Ovary (tissue), 9 donors: ENCODE measurements around the gene SH3BGRL3. TPM values are rescaled to one million over a fixed set of nuclear protein-coding genes. Genes with fewer than 3 reads are reported as not detected.

Experiments used
- DNase-seq, 5 donors: peaks; one replicate each; pipeline ENCODE4 v3.0.0-alpha.2; 2019 to 2020
- H3K27ac ChIP-seq, 2 donors: fragments of 200-600 bp; one replicate each; pipeline versions ENCODE4 v1.5.1 to v1.8.0; 2019 to 2022
- H3K27me3 ChIP-seq: fragments of 200-600 bp; one replicate; pipeline ENCODE4 v1.8.0; 2022
- H3K36me3 ChIP-seq: fragments of 200-600 bp; sonication (generic); one replicate; pipeline ENCODE4 v1.5.1; 2019
- H3K4me1 ChIP-seq: one replicate; pipeline ENCODE4 v1.8.1; 2013; ENCODE audit warnings: mild to moderate bottlenecking, moderate library complexity; ENCODE audit not compliant: insufficient read depth
- H3K4me3 ChIP-seq: fragments of 200-600 bp; sonication (generic); one replicate; pipeline ENCODE4 v1.5.1; 2017
- H3K9me3 ChIP-seq, 2 donors: fragments of 200-600 bp in 1 of 2; sonication (generic) in 1 of 2; one replicate each; pipeline versions ENCODE4 v1.5.1 to v1.8.1; 2013 to 2019; ENCODE audit warnings: mild to moderate bottlenecking in 1 of 2, moderate library complexity in 1 of 2
- CTCF ChIP-seq, 3 donors: fragments of 450-650 bp in 2 of 3; fragments of 200-600 bp in 1 of 3; IDR thresholded peaks; one replicate each; pipeline versions ENCODE4 v1.5.1 to v1.8.0; 2016 to 2022; ENCODE audit warnings: antibody characterized with exemption in 3 of 3, mild to moderate bottlenecking in 1 of 3
- EP300 ChIP-seq: sonication (generic); formaldehyde crosslinking; IDR thresholded peaks from one replicate; pipeline ENCODE4 v1.6.1; 2017; ENCODE audit warnings: antibody characterized with exemption
- POLR2A ChIP-seq: fragments of 450-650 bp; IDR thresholded peaks from one replicate; pipeline ENCODE4 v1.6.1; 2017; ENCODE audit warnings: antibody characterized with exemption, mild to moderate bottlenecking, moderate library complexity
- WGBS, 3 donors: extraction: QIAGEN DNeasy Blood & Tissue Kit in 1 of 3; methylation state at CpG; one replicate each; pipeline versions ENCODE4 v1.1.5 to v1.1.7; 2013 to 2017; 5-methylcytosine and 5-hydroxymethylcytosine counted together
- intact Hi-C, 4 donors: fragments of 100-400 bp; cut with DNase I; formaldehyde crosslinking; loops; one replicate each; pipeline versions ENCODE4 v1.11.0 to v1.15.1; 2022 to 2023
- polyA plus RNA-seq, 2 donors: library from polyadenylated mRNA; stranded (reverse); fragments of 200-250 nt in 1 of 2; fragments of 350-450 nt in 1 of 2; fragmentation: Illumina TruSeq in 1 of 2; extraction: RNeasy Lipid Tissue Mini Kit (QIAGEN cat#74804) in 1 of 2; gene quantifications; one replicate each; pipeline ENCODE4 v1.2.3, GENCODE V29; 2013 to 2014
- total RNA-seq, 7 donors: library from RNA; depleted of rRNA in 2 of 7; stranded (reverse); fragments of >200 nt in 2 of 7; fragmentation: NEBNext Ultra II Directional in 3 of 7; extraction: Animal tissue kit (Norgen Biotek cat#: 25700) in 3 of 7; gene quantifications; one replicate each; pipeline versions ENCODE4 v1.1.0 to v1.2.4, GENCODE V29; 2016 to 2023
- donor health status: DM: no; HTN: no; CAD: no; lungs with moderate emphysema.
- donor health status: DM: no; HTN: no; CAD: no.
- donor health status: Bipolar disorder and iron deficiency.
- donor health status: DM: yes; HTN: yes; CAD: no.
- donor health status: DM: no; HTN: no; CAD: no.
- donor health status: DM: yes; HTN: yes; CAD: no.

The SH3BGRL3 gene
- total and polyA plus RNA-seq, 9 donors, result 18.6 to 242 (median 58.3) TPM

GRCh38 chr1:26282401-26282918 is 2.6 kb downstream of the SH3BGRL3 start:
- Histone ChIP-seq H3K27ac (peak overlapping the region in 1 of 2 donors; percentile 58), H3K4me1 (peaks cover 6% of the 10 kb centered on the region), H3K9me3 (no peaks in the 10 kb centered on the region), H3K4me3 (no peak overlapping the region), H3K27me3 (no peaks in the 10 kb centered on the region), H3K36me3 (no peaks in the 10 kb centered on the region)
- no peak for TF ChIP-seq CTCF (IDR thresholded peaks at IDR 0.05)
- no peak for TF ChIP-seq POLR2A
- TF ChIP-seq EP300, result no peak
- DNase-seq, result no peak
- intact Hi-C loops, result no loop called here
- 61 to 80% (median 71%) methylated on average over 21 to 22 of the region's 22 CpGs for WGBS, 3 donors

- H3K4me3 ChIP-seq, result no peak overlapping the region
- TF ChIP-seq EP300 (no peak), CTCF (IDR thresholded peaks at IDR 0.05) (no peak), POLR2A (no peak)
- 73 to 78% (median 74%) methylated on average over 4 of the region's 4 CpGs for WGBS, 3 donors
- no peak overlapping the region for H3K27ac ChIP-seq
- H3K4me1 ChIP-seq, result peaks cover 6% of the 10 kb centered on the region
- no peak for DNase-seq
- H3K36me3 ChIP-seq, result no peaks in the 10 kb centered on the region
- H3K9me3 ChIP-seq, result no peaks in the 10 kb centered on the region
- H3K27me3 ChIP-seq, result no peaks in the 10 kb centered on the region
- intact Hi-C loops, result no loop called here
Measured at GRCh38 chr1:26283279-26283853, 3.5 kb downstream of the SH3BGRL3 start.

DNA sequence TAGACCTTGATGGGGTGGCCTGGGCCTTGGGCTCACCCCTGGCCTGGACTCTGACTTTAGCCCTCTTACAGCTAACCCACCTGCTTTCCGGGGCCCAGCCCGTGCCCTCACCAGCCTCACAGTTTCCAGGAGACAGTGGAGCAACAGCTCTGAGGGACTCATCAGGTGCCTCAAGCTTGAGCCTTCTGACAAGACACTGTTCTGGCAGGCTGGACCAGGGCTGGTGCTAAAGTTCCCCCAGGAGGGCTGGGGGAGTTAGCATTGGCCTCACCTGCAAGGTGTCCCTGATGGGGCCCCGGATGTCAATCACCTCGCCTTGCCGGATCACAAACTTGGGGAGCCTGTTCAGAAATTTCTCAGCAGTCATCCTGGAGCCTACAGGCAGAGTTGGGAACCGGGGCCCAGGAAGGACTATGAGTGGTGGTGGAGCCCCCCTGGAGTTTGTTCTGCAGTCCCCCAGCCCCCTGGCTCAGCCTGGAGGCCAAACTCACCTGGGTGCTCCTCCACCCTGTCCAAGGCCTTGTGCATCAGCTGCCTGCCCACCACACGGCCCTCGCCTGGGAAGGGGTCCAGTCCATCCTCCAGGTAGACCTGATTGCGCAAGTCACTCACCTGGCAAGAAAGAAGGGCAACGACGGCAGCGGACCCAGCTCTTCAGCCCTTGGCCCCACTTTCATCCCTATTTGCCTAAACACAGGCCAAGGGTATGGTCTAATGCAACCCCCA is 4.1 kb downstream of the SH3BGRL3 start:
- no peaks in the 10 kb centered on the region for H3K36me3 ChIP-seq
- H3K27ac ChIP-seq, result no peak overlapping the region
- H3K27me3 ChIP-seq, result no peaks in the 10 kb centered on the region
- H3K4me1 ChIP-seq, result peaks cover 3% of the 10 kb centered on the region
- intact Hi-C loops, result no loop called here
- DNase-seq, result no peak
- H3K9me3 ChIP-seq, result no peaks in the 10 kb centered on the region
- no peak overlapping the region for H3K4me3 ChIP-seq
- WGBS, 3 donors, result 87 to 92% (median 90%) methylated on average over 9 to 12 of the region's 12 CpGs
- TF ChIP-seq POLR2A, result no peak
- no peak for TF ChIP-seq EP300
- TF ChIP-seq CTCF (IDR thresholded peaks at IDR 0.05), result no peak

GRCh38 chr1:26284597-26285347 is 4.9 kb downstream of the SH3BGRL3 start:
- TF ChIP-seq POLR2A (no peak), EP300 (no peak), CTCF (IDR thresholded peaks at IDR 0.05) (no peak)
- H3K36me3 ChIP-seq, result no peaks in the 10 kb centered on the region
- no peak overlapping the region for H3K4me3 ChIP-seq
- H3K27me3 ChIP-seq, result no peaks in the 10 kb centered on the region
- peak in 1 of 5 donors; percentile 59 for DNase-seq
- intact Hi-C loops, result no loop called here
- no peaks in the 10 kb centered on the region for H3K4me1 ChIP-seq
- H3K9me3 ChIP-seq, result no peaks in the 10 kb centered on the region
- no peak overlapping the region for H3K27ac ChIP-seq
- WGBS, 3 donors, result 38 to 53% (median 43%) methylated on average over 22 of the region's 22 CpGs
